ENCODE data around the gene SLC17A9.

DNA sequence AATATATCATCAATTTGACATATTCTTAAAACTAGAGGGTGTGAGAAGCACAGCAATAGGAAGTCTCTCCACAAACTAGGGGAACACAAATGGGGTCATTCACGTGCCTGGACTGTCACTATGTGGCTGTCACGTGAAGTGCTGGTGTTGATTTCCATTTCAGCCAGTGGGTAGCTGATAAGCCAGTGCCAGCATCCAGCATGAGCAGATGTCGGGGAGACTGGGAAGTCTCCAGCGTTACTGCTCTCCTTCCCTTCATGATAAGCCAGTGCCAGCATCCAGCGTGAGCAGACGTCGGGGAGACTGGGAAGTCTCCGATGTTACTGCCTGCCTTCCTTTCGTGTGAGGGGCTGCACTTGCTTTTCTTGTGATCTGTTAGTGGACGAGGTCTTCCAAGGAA lies 5.6 kb upstream of the SLC17A9 start:
- TF ChIP-seq EZH2 (IDR thresholded peaks at IDR 0.05; ENCODE audit: borderline replicate concordance, insufficient read depth, low read depth, low read length, poor library complexity, severe bottlenecking): no peak
- TF ChIP-seq, protein P1, sequence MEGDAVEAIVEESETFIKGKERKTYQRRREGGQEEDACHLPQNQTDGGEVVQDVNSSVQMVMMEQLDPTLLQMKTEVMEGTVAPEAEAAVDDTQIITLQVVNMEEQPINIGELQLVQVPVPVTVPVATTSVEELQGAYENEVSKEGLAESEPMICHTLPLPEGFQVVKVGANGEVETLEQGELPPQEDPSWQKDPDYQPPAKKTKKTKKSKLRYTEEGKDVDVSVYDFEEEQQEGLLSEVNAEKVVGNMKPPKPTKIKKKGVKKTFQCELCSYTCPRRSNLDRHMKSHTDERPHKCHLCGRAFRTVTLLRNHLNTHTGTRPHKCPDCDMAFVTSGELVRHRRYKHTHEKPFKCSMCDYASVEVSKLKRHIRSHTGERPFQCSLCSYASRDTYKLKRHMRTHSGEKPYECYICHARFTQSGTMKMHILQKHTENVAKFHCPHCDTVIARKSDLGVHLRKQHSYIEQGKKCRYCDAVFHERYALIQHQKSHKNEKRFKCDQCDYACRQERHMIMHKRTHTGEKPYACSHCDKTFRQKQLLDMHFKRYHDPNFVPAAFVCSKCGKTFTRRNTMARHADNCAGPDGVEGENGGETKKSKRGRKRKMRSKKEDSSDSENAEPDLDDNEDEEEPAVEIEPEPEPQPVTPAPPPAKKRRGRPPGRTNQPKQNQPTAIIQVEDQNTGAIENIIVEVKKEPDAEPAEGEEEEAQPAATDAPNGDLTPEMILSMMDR (IDR thresholded peaks at IDR 0.05): no peak

Data from B cell (primary cell).